ENCODE data around the gene MBD4.
"Not testable (repeated sequence)": the region's sequence is repeated elsewhere in the genome, so short reads cannot be mapped to it uniquely, and the experiment has no call there.

Gene MBD4

DNA sequence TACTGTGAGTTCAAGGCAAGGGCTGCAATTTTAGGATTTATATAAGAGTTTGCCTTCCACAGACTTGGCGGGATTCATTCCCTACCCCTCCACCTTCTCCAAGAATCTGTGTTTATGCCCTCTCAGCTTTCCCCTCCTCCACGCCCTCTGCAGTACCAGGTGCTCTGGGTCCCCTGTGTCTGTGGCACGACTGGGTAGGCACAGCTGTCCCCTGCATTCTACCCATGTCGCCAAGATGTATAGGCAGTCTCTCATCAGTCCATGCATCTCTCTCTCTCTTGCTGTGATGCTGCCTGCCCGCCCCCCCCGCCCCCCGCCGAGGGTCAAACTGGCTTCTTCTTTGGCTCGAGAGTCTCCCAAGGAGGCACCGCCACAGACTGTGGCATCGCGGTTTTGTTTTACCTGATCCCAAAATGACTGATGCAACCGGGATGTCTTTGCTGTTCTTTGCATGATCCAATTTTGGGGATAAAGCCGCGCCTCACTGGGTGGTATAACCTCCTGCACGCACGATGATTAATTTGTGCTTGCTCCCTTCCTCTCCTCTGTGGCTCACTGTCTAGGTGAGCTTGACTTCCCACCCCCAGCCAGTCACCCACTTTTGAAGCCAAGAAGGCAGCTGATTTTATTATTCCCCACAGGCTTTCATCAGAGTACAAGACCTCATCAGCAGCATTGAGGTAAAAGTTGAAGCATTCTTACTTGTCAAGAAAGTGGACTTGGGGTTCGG lies 55.0 kb downstream of the MBD4 start:
- intact Hi-C loops (cut with micrococcal nuclease), result loop anchor here (10.0 kb wide), 1 partner anchor 440 kb away; no protein-coding TSS in a partner anchor
- Mint-ChIP-seq H3K4me3 (no peak overlapping the region), H3K27ac (no peak overlapping the region)

DNA sequence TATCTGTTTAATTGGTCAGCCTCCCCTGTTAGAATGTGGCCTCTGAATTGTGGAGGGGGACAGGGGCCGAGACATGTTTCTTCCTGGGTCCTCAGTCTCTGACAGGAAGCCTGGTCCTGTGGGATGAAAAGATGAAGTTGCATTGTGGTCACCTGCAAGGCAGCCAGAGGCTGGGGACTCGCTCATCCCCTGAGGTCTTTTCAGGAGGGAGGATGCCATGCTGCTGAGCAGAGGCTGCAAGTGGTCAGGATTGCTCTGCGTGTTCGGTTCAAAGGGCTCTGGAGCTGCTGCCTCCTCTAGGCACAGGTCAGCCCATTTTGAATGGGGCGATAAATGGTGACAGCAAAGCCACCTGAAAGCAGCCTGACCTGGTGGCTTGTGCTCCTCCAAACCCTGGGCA lies 55.6 kb downstream of the MBD4 start:
- intact Hi-C loops (cut with micrococcal nuclease), result loop anchor here (10.0 kb wide), 1 partner anchor 441 kb away; no protein-coding TSS in a partner anchor
- H3K27ac Mint-ChIP-seq; H3K4me1 Mint-ChIP-seq (ENCODE audit: low read depth); H3K4me3 Mint-ChIP-seq; H3K27me3 Mint-ChIP-seq: not testable (repeated sequence)
- H3K9me3 Mint-ChIP-seq, result peaks cover 13% of the 10 kb centered on the region
- H3K36me3 Mint-ChIP-seq (ENCODE audit: low read depth), result peaks cover 61% of the 10 kb centered on the region

More for the DNA sequence above, 55.0 kb downstream of the MBD4 start:
- Mint-ChIP-seq H3K27me3 (no peaks in the 10 kb centered on the region), H3K9me3 (peaks cover 9% of the 10 kb centered on the region), H3K36me3 (ENCODE audit: low read depth) (peaks cover 62% of the 10 kb centered on the region), H3K4me1 (ENCODE audit: low read depth) (peaks cover 9% of the 10 kb centered on the region)

- peaks cover 53% of the 10 kb centered on the region for H3K36me3 Mint-ChIP-seq (ENCODE audit: low read depth)
- H3K4me1 Mint-ChIP-seq (ENCODE audit: low read depth), result peaks cover 9% of the 10 kb centered on the region
- H3K9me3 Mint-ChIP-seq, result peaks cover 19% of the 10 kb centered on the region
- no peak overlapping the region for H3K4me3 Mint-ChIP-seq
- no peak overlapping the region for H3K27ac Mint-ChIP-seq
- intact Hi-C loops (cut with micrococcal nuclease), result loop anchor here (10.0 kb wide), 1 partner anchor 441 kb away; no protein-coding TSS in a partner anchor
- no peaks in the 10 kb centered on the region for H3K27me3 Mint-ChIP-seq
Observed at GRCh38 chr3:129383292-129383860, 56.4 kb downstream of the MBD4 start.

GRCh38 chr3:129382366-129382765 lies 57.4 kb downstream of the MBD4 start:
- intact Hi-C loops (cut with micrococcal nuclease), result loop anchor here (10.0 kb wide), 1 partner anchor 442 kb away; no protein-coding TSS in a partner anchor
- peaks cover 43% of the 10 kb centered on the region for H3K36me3 Mint-ChIP-seq (ENCODE audit: low read depth)
- peaks cover 22% of the 10 kb centered on the region for H3K9me3 Mint-ChIP-seq
- H3K4me1 Mint-ChIP-seq (ENCODE audit: low read depth), result peaks cover 9% of the 10 kb centered on the region
- no peak overlapping the region for H3K4me3 Mint-ChIP-seq
- H3K27ac Mint-ChIP-seq, result no peak overlapping the region
- H3K27me3 Mint-ChIP-seq, result no peaks in the 10 kb centered on the region

Data from dendritic cell treated with granulocyte-macrophage colony-stimulating factor and Interleukin-4, amounts not matched to agents 40 ng/mL and 50 ng/mL, for 4 days (primary cell).